Measurements from ENCODE around the gene RFT1.
"Not testable (repeated sequence)": the region's sequence is repeated elsewhere in the genome, so short reads cannot be mapped to it uniquely, and the experiment has no call there.

RFT1 gene

DNA sequence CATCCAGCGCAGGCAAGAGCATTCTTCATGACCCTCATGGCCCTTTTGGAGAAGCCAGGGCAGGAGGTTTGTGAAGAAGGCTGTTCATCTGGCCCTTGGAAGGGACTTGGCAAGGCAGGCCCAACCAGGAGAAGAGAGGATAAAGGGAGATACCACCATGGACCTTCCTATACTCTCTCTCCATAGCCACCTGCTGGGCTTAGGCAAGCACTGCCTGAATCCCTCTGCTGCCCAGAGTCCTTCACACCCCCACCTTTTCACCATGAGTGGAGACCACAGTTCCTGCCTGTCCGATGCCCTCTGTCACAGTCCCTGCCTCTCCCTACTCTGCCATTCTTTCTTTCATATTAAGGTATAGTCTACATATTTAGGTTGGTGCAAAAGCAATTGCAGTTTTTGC lies 73.8 kb downstream of the RFT1 start:
- DNase-seq = no peak

DNA sequence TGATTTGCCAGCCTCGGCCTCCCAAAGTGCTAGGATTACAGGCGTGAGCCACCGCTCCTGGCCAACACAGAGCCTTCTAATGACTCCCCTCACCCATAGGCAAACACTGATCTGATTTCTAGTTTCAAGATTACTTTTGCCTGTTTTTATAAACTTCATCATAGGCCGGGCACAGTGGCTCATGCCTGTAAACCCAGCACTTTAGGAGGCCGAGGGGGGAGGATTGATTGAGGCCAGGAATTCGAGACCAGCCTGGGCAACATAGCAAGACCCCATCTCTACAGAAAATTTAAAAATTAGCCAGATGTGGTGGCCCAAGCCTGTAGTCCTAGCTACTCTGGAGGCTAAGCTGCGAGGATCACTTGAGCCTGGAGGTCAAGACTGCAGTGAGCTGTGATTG lies 76.0 kb downstream of the RFT1 start:
- DNase-seq = not testable (repeated sequence)

DNA sequence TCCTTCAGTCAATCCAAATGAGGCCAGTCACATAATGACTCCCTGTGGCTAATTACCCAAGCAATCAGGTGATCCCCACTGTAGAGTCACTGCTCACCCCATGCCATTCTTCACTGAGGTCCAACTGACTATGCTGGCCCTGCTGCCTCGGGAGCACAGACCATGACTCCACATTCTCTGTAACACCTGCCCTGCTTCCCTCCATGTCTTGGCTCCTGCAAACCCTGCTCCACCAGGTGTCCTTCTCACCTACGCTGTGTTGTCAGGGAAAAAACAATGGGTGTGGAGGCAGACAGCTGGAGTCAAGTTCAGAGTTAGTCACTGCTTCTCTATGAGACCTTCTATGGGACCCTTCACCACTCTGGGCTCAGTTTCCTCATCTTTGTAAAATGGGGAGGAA lies 78.3 kb downstream of the RFT1 start:
- DNase-seq = no peak

DNA sequence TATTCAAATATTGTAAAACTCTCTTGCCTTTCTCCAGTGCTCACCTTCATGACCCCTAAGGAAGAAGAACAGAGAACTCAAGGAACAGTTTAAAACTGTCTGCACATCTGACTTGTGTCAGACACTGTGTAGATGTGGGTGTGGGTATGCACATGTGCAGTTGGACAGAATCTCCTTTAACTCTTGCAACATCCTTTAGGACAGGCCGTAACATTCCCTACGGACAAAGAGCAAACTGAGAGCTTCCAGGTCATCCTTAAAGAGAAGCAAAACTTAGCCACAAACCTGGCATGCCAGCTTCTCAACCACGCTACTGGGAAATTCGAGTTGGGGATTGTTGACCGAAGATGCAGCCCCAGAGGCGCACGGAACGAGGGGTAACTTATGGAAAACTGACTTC lies 80.2 kb downstream of the RFT1 start:
- no peak for DNase-seq

DNA sequence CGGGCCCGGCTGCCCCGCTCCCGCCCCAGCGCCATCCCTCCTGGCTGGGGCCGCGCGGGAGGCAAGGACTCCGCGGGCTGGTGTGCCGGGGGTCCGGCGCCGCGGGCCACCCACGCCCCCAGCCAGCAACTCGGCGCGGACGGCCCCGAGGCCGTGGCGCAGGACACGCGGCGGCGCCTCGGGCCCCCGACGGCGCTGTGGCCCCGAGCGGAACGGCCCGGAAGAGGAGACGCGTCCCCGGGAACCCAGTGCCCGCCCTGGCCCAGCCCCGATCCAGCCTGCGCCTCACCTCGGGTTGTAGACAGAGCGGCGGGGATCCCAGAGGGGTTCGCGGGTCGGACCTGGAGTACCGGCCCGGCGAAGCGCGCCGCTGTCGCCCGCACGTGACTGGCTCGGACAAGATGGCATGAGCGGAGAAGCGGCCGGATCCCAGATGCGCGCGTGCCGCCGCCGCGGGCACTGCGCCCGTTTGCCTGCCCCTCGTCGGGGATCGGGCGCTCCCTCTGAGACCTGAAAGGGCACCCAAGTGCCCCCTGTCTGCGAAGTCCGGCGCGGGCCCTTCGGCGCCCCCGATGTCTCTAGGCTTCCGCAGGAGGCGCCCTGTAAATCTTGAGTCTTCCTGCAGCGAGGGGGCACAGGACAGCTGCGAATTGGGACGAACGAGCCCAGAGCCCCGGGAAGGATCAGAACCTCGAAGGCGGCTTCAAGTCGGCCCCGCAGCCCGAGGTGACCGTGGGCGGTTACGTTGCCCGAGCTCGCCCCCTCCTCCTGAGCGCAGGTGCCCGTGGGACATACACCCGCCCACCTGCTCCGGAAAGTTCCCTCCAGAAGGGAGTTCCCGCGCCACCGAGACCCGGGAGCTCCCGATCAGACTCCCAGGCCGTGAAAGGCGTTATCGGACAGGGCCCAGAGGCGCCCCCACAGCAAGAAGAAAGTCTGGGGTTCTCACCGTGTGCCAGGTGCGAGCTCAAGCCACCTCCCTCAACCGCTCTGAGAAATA lies 83.8 kb downstream of the RFT1 start:
- peak; percentile 11 for DNase-seq

DNA sequence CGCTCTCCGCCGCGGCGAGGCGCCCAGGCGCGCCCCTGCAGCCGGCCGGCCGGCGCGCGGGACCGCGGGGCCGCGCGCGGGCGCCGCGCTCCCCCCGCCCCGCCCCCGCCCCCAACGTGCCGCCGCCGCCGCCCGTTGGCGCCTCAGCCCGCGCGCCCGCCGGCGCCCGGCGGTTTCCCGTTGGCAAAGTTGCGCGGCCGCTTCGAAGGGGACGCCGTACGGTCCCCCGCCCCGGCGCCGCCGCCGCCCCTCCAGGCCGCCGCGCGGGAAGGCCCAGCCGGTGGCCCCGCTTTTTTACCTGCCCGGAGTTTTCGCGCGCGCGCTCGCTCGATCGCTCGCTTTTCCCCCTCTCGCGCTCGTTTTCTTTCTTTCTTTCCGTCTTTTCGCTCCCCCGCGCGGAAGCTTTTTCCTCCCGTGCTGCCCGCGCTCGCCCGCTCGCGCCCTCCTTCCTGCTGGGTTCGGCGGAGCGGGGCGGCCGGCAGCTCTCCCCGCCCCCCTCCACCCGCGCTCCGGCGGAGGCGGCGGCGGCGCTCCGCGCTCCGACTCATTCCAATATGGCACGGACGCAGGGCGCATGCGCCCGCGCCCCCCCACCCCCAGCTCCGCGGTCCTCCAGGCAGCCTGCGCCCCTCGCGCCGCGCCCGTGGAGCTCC lies 84.6 kb downstream of the RFT1 start, which contains the start of gene SFMBT1:
Gene SFMBT1 (minus strand): TSS at position 556 of the 653 bp plus-strand sequence. CDS start 76,945 bp downstream, outside the sequence.
- peak; percentile 38 for DNase-seq

DNA sequence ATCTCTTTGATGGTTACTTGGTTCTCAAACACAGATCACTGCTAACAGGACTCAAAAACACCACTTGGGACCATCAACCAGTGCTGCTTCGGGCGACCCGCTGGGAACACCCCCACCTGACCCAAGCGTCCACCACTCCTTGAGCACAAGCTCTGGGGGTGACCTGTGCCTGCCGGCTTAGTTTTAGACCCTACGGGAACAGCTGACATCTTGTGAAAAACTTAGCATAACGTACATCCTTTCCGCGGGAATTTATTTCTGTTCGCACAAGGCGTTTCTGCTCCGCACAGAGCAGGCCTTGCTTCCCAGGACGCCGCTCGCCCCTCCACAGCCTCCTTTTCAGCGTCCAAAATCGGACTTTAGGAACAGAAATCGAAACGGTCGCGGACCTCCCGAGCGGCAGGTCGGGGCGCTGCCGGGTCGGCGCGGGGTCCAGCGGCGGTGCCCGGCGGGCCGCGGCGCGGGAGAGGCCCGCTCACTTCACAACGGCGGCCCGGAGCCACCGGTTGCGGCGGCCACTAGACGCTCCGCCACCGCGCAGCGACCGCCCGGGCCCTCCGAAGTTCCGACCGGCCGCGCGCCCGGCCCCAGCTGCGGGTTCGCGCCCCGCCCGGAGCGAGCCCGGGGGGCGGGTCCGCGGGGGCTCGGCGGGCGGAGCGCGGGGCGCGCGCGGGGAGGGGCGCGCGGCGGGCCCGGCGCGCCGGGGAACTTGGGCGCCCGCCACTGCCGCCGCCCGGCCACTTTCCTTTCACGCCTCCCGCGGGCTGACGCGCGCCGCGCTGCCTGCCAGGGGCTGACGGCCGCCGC lies 85.3 kb downstream of the RFT1 start:
- no peak for DNase-seq

DNA sequence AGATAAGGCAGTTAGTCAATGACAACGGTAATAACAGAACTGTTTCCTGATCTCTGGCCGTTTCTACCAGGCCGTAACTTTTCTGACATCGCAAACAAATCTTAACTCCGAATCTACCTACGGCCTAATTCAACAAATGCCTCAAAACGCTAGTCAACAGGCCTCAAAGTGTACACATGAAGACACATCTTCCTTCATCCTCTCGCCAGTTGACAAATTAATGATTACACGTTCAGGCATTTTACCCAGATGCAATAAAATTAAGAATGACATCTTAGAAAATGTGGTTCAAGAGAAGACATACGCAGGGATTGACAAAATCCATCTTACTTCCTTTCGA lies 85.9 kb downstream of the RFT1 start:
- DNase-seq = no peak

DNA sequence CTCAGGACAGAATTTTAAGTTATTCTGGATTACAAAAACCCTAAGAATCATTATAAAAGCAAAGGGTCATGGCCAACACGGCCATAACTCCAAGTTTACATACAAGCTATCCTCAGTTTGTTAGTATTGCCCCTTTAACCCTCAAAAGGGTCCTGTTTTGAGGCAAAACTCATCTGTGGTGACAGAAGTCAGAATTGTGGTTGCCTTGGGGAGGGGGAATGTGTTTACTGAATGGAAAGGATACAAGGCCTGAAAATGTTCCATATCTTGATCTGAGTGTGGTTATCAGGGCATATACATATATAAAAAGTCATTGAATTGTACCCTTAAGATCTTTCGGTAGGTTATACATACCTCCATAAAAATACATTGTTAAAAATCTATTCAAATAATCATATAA lies 86.5 kb downstream of the RFT1 start:
- no peak for DNase-seq

DNA sequence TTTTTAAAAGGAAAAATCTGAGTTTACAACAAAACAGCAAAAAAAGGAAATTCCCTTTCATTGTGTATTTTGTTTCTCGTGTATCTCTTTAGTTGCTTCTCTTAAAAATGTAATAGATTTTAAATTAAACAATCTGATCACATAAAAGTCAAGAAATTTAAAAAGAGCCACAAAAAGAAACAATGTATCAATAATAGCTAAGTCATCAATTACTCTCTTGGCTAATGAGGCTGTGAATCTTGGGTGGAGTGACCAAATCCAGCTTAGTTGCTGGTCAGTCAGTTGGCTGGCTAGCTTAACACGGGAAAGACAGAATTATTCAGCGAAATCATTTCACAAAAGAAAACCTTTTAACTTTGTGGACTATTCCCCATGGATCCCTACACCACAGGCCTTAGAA lies 87.6 kb downstream of the RFT1 start:
- no peak for DNase-seq

DNA sequence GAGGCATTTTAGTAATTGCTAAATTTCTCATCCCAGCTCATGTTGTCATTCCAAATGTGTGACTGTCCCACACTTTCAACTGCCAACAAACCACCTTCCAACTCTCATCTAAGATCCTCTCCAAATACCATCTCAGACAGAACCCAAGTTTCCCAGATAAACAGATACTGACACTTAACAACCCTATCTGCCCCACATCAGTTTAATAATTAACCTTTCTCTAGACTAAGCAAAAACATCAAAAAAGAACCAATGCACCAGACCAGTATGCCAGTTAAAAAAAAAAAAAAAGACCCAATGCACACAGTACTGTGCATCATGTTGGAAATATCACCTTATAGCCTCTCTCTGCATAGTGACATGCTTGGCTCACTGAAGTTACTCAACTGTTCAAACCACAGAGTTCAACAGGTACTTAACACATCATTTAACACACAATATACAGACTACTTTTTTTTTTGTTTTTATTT lies 89.8 kb downstream of the RFT1 start:
- no peak for DNase-seq

DNA sequence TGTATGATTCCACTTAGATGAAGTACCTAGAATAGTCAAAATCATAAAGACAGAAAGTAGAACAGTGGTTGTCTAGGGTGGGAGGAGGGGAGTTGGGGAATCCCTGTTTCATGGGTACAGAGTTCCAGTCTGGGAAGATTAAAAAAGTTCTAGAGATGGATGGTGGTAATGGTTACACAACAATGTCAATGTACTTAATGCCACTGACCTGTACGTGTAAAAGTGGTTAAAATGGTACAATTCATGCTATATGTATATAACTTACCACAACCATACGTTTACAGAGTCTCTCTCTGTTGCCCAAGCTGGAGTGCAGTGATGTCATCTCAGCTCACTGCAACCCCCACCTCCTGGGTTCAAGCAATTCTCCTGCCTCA lies 90.9 kb downstream of the RFT1 start:
- DNase-seq = no peak

DNA sequence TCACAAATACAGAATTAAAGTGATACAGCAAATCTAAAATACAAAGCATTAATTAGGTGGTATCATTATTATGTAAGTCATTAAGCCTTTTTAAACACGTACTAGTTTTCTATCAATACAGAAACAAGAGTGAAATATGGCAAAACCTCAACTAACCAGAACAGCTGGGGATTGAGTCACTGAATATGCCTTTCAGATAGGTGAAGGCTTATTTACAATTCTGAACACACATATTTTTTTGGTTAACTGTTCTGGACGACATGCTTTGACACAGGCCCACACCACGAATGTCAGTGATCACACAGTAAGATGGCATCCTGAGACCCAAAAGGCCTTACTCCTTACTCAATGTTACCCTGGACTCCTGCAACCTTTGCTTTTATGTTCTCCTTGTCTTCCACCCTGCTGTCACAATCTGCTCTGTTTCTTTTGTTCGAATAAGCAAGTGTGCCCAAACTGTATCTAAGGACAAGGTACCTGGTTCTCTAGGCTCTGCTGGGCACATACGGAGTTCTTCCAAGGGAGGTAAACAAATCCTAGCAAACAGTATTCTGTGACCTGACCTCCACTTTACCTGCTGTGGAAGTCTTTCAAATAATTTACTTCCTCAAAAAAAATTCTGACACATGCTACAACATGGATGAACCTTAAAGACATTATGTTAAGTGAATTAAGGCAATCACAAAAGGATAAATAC lies 91.4 kb downstream of the RFT1 start:
- DNase-seq = no peak
